DMS153 (cell line): ENCODE measurements around the gene ZNF804B.

ENCODE experiments used
- DNase-seq: peaks from one replicate; lab custom pipeline; 2025; lab: John Stamatoyannopoulos, UW

The ZNF804B gene

GRCh38 chr7:88842201-88842600 is 82.7 kb downstream of the ZNF804B start:
- DNase-seq, result no peak

- no peak for DNase-seq
Observed at GRCh38 chr7:88845091-88845490, 85.6 kb downstream of the ZNF804B start.

GRCh38 chr7:88851220-88851619 is 91.7 kb downstream of the ZNF804B start:
- no peak for DNase-seq

- no peak for DNase-seq
Observed at GRCh38 chr7:88859288-88859687, 99.8 kb downstream of the ZNF804B start.

- DNase-seq, result no peak
Observed at GRCh38 chr7:88866265-88866863, 106.9 kb downstream of the ZNF804B start.

GRCh38 chr7:88867158-88867557 is 107.7 kb downstream of the ZNF804B start:
- no peak for DNase-seq

GRCh38 chr7:88868456-88868855 is 109.0 kb downstream of the ZNF804B start:
- no peak for DNase-seq

GRCh38 chr7:88881136-88881535 is 121.6 kb downstream of the ZNF804B start:
- DNase-seq, result no peak

- DNase-seq, result no peak
Observed at GRCh38 chr7:88885131-88885530, 125.6 kb downstream of the ZNF804B start.

- no peak for DNase-seq
Observed at GRCh38 chr7:88888684-88889083, 129.2 kb downstream of the ZNF804B start.

GRCh38 chr7:88910516-88910915 is 151.0 kb downstream of the ZNF804B start:
- DNase-seq, result no peak

GRCh38 chr7:88912852-88913251 is 153.4 kb downstream of the ZNF804B start:
- DNase-seq, result no peak

GRCh38 chr7:88915615-88916014 is 156.1 kb downstream of the ZNF804B start:
- DNase-seq, result no peak

GRCh38 chr7:88919478-88920131 is 160.1 kb downstream of the ZNF804B start:
- no peak for DNase-seq

- no peak for DNase-seq
Observed at GRCh38 chr7:88922944-88923343, 163.4 kb downstream of the ZNF804B start.

- DNase-seq, result no peak
Observed at GRCh38 chr7:88928276-88928675, 168.8 kb downstream of the ZNF804B start.

- no peak for DNase-seq
Observed at GRCh38 chr7:88929719-88930118, 170.2 kb downstream of the ZNF804B start.

- no peak for DNase-seq
Observed at GRCh38 chr7:88933285-88933684, 173.8 kb downstream of the ZNF804B start.

GRCh38 chr7:88942815-88943501 is 183.5 kb downstream of the ZNF804B start:
- no peak for DNase-seq

GRCh38 chr7:88951826-88952225 is 192.3 kb downstream of the ZNF804B start:
- DNase-seq, result no peak

- no peak for DNase-seq
Observed at GRCh38 chr7:88964418-88964817, 204.9 kb downstream of the ZNF804B start.

- DNase-seq, result no peak
Observed at GRCh38 chr7:88965371-88965770, 205.9 kb downstream of the ZNF804B start.

- no peak for DNase-seq
Observed at GRCh38 chr7:88967432-88967831, 207.9 kb downstream of the ZNF804B start.
